Skeletal muscle cell (primary cell): ENCODE data around the gene RPGR.

Experiments
- DNase-seq: peaks from one replicate; pipeline ENCODE4 v3.0.0-alpha.2; 2010; ENCODE audit warnings: low read depth
- H3K4me3 ChIP-seq: 2 replicates; pipeline ENCODE4 v1.5.1; 2011; ENCODE audit warnings: low read depth, mild to moderate bottlenecking, control low read depth, low read length, moderate library complexity

RPGR gene

GRCh38 chrX:38275615-38276014 lies 51.7 kb downstream of the RPGR start:
- peak; percentile 73 for DNase-seq
- H3K4me3 ChIP-seq = no peak overlapping the region

- no peak for DNase-seq
- no peak overlapping the region for H3K4me3 ChIP-seq
These were observed 53.9 kb downstream of the RPGR start for GRCh38 chrX:38273453-38273852.

DNA sequence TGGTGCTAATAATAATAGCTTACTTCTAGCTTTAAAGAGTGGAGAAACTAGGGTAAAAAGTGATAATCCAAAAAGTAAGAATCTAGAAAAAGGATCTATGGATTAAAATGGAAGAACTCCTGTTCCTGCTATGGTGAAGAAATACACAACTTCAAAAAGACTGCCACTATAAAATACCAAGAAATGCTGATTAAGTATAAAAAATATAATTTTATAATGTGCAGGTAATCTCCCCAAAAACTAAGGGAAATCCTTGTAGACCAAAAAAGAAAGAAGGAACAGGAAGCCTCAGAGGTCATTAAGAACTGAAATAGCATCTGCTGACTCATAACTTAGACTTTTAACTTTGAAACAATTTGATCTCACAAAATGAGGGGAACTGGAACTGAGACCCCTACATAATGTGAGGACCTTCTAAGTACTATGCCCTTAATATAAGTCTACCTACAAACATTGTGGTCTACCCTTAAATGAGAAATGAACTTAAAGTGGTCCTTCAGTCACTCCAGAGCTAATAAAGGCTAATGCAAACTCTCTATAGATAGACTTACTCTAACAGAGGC lies 56.1 kb downstream of the RPGR start:
- H3K4me3 ChIP-seq = no peak overlapping the region
- DNase-seq = no peak

- H3K4me3 ChIP-seq = no peak overlapping the region
- no peak for DNase-seq
These were observed 59.3 kb downstream of the RPGR start for GRCh38 chrX:38268011-38268410.

DNA sequence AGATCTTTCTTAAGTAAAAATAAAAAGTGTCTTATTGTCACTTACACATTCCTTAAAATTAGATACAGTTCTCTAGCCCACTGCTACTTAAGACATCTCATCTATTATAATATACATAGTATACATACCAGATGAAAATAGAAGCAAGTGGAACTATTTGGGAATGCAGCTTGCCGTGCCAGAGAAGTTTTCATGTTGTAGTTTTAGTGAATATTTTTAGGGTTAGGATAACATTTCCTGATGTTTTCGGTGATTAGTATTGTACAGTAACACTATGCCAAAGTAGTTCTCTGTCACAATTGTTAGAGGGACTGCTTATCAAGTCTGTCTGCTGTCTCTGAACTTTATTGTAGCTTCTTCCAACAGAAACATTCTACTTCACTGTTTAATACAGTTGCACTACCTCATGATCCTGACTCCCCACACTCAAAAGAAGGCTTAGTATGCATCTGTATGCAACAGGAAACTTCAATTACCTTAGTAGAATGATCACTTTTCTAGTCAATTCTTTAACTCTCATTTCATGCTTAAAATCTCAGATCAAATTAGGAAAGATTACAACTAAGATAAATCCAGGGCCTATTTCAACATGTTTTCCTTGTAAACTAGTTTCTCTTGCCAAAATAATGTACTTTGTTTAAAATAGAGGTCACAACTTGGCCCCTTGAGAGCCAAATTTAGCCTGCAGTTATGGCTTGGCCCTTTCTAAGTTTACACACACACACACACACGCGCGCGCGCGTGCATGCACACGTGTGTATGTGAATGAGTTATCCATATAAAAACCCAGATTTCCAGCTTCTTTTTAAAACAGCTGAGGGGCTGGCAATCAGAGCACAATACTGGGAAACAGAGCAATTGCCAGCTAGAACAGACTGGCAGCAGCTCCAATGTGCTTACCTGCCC lies 64.3 kb downstream of the RPGR start:
- H3K4me3 ChIP-seq = no peak overlapping the region
- peak; percentile 63 for DNase-seq

GRCh38 chrX:38260231-38260630 lies 67.1 kb downstream of the RPGR start:
- no peak overlapping the region for H3K4me3 ChIP-seq
- DNase-seq = no peak

- H3K4me3 ChIP-seq = no peak overlapping the region
- DNase-seq = no peak
These were observed 71.3 kb downstream of the RPGR start for GRCh38 chrX:38256019-38256418.

DNA sequence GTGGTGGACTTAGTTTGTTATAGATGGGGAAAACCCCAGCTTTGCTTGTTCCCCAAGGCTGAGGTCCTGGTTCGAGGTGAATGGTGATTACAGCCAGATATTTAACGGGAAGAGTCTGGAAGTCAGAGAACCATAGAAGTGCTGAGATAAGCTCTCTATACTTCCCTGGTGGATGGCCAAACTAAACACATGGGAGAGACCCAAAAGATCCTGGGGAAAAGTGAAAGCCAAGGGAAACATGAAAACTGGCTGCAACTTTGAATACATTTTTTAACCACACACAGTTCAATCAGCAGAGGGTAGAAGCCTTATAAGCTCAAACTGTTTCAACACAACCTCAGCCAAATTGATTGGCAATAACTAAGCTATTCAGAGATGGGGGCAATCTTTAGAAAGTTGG lies 77.3 kb downstream of the RPGR start:
- no peak overlapping the region for H3K4me3 ChIP-seq
- DNase-seq = peak; percentile 45

DNA sequence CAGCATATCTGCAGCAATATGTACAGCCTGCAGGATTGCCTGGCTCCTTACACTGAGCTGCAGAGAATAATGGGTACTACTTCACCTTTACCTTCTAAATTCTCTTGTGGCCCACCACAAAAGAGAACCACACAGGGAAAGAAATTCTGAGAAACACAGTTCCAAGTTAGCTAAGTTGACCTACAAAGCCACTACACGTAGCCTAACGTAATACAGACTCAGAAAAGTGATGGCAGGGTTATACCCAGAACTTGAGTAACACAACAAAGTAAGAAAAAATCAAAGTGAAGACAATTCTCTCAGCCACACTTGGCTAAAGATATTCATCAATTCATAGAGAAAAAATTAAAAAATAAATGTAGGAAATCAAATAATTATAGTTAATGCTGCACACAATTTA lies 80.3 kb downstream of the RPGR start:
- no peak for DNase-seq
- no peak overlapping the region for H3K4me3 ChIP-seq

DNA sequence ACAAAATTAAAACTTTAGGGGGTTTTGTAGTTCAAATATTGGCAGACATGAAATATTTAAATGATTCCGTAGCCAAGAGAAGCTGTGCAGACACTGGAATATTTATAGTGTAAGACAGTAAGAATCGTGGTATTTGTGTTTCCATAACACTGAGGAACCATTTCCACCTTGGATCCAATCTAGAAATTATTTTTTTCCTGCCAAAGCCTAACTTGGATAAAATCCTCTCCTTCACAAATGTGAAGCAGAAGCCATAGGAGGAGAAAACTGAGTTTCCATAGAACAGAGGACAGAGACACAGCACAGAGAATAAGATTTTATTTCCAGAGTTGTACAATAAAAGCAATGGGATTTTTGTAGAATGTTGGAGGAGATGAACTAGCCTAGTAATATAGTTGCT lies 86.8 kb downstream of the RPGR start:
- H3K4me3 ChIP-seq = no peak overlapping the region
- no peak for DNase-seq

DNA sequence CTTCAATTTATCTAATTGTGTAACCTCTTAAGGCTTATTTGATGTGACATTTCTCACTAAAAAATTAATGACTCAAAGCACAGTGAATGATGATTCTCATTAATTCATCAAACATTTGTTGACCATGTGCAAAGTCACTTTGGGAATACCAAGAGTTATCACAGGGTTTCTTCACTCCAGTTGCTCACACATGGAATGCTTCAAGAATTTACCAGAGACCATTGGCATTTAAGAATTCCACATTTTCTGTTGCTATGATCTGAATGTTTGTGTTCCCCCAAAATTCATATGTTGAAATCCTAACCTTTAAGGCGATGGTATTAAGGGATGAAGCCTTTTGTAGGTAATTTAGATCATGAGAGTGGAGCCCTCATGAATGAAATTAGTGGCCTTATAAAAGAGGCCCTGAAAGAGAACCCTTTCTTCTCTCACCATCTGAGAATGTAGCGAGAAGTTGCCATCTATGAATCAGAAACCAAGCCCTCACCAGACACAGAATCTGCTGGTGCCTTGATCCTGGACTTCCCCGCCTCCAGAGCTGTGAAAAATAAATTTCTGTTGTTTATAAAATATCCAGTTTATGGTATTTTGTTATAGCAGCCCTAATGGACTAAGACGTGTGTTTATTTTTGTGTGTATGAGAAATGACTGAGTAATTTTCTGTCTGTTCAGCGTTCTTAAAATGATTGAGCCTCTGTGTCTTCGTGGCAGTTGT lies 90.3 kb downstream of the RPGR start:
- DNase-seq = no peak

GRCh38 chrX:38233891-38234667 lies 93.2 kb downstream of the RPGR start:
- peak; percentile 91 for DNase-seq
- H3K4me3 ChIP-seq = no peak overlapping the region

More for the DNA sequence above, 90.3 kb downstream of the RPGR start:
- no peak overlapping the region for H3K4me3 ChIP-seq

DNA sequence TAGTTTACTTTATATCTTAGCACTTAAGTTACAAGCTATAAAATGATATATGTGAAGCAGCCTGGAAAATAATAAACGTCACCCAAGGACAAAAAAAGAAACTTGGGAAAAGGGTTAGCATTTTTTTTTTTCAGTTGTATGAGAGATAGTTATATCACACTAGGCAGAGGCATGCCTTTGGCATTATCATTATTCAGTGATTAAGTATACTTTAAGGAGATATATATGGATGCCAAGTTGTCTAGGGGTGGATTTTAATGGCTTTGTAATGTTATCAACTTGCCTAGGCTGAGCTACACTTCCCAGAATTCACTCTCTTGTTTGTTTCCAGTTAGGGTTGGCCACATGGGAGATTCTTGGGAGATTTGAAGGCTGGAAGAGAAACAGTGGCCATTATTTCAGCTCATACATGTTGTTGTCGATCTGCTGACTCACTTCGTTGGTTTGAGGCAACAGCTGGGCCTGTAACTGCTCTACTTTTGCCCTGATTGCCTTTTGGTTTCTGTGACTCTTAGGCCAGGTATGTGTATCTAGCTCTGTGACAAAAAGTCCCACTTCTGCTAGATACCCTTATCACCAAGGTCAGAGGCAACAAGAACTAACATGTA lies 95.1 kb downstream of the RPGR start:
- H3K4me3 ChIP-seq = no peak overlapping the region
- DNase-seq = peak; percentile 58

DNA sequence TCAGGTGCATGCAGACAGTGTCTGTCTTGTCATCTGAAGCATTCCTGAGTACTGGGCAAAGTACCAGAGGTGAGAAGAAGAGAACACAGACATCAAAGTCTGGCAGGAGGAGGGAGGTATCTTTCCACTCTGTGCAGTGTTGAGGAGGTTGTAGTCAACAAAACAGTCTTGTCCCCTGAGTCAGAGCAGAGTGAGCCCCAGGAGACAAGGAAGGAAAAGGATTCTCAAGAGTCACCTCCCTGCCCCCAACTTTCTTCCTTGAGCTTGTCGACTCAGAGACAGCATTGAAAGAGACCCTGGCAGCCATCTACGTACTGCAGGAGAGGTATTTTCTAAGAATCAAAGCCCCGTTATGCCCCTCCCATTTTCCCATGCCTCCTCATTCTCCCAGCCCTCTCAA lies 102.2 kb downstream of the RPGR start:
- H3K4me3 ChIP-seq = no peak overlapping the region
- DNase-seq = no peak

GRCh38 chrX:38224160-38224559 lies 103.1 kb downstream of the RPGR start:
- no peak for DNase-seq
- H3K4me3 ChIP-seq = no peak overlapping the region

DNA sequence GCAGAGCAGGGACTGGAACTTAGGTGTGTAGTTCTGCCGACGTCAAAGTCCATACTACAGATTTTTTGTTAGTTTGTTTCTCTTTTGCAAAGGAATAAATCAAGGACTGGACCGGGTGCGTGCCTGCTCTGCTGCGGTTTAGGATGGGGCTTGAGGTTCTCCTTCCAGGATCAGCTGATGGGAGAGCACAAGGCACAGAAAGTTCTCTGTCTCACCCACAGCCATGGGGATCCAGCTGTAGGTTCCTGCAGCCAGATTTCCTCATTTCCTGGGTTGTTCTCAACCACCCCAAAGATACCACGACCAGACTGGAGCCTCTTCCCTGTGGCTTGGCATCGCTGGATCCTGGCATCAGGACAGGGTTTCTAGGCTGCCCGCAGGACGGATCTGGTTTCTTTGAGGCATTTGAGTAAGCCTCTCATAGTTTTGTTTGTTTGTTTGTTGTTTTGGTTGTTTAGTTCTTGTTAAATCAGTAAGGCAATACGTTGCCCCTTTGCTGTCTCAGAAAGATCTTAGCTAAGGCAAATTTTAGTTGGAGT lies 105.8 kb downstream of the RPGR start:
- H3K4me3 ChIP-seq = peak overlapping the region; percentile 70
- no peak for DNase-seq

DNA sequence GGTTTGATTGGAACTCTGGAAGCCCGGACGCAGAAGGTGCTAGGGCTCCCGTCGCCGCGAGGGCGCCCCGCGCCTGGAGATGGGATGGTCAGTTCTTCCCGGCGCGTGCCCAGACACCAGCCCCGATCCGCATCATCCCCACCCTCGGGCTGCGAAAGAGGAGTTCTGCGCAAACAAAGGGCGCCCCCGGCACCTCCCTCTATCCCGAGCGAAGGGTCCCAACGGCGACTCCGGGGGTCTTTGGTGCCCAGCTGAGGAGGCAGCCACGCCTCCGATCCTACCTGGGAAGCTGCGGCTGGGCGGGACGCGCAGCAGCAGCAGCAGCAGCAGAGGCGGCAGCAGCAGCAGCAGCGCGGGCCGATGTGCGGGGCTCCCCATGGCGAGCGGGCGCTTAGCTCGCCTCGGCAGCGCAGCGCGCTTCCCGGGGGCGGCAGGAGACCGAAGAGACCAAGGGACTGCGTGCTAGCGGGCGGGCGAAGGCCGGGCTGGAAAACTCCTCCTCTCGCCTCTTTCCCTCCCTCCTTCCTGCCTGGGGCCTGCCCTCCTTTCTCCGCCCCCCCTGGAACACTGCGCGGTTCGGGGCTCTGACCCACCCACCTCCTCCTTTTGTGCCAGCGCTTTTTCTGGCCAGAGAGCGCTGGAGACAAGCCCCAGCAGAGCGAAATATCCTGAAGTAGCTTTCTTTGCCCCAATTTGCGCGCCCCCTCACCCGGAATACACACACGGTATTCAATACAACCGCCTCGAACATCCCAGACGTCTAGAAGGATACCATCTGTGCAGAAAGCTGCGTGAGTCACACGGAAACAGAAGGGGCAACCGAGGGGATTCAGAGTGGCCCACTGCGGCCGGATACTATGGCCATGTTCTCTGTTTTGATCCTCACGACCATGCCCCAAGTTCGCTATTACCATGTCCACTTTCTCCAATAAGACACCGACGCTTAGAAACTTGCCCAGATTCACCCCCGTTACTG lies 106.6 kb downstream of the RPGR start, which contains the start of gene SRPX:
TSS of gene SRPX (minus strand) at position 457 of the 976 bp plus-strand sequence. CDS start at position 378, 79 bp downstream.
- peak within 1 kb of the TSS; percentile 70 for H3K4me3 ChIP-seq
- DNase-seq = no peak

DNA sequence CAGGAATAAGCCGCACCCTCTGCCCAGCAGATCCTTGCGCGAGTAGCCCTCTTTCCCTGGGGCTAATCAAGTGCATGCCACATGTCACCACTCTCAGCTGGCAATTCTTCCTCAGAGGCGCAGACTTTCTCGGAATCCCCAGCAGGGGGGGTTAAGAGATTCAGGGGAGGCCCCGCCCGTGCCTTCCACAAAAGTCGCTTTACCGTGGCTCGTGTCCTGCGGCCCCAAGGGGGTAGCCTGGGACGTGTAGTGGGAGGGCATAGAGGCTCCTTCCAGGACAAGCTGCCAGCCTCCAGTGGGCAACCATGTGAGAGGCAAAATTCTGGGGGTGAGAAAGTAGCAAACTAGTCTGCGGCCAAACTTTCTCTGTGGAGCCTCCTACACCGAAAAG lies 107.3 kb downstream of the RPGR start:
- no peak for DNase-seq
- H3K4me3 ChIP-seq = peak overlapping the region; percentile 70
